Skin epidermis (tissue), 12 donors: ENCODE measurements around the gene PRKG1.
"Not testable (repeated sequence)": the region's sequence is repeated elsewhere in the genome, so short reads cannot be mapped to it uniquely, and the experiment has no call there.

ENCODE experiments used
- H3K27ac ChIP-seq, 21 experiments: fragments of 200-600 bp; sonication (generic) in 11 of 21; one replicate each; pipeline ENCODE4 v1.5.0; 2020; ENCODE audit warnings: mild to moderate bottlenecking in 3 of 21, inconsistent platforms in 2 of 21, moderate library complexity in 2 of 21
- H3K4me3 ChIP-seq, 7 experiments: fragments of 200-600 bp; sonication (generic) in 2 of 7; one replicate each; pipeline ENCODE4 v1.5.0; 2020; ENCODE audit warnings: inconsistent platforms in 2 of 7, mild to moderate bottlenecking in 2 of 7, moderate library complexity in 1 of 7

The PRKG1 gene

GRCh38 chr10:51748959-51749358 lies 674.7 kb downstream of the PRKG1 start:
- Histone ChIP-seq H3K4me3 (no peak overlapping the region), H3K27ac (no peak overlapping the region)

GRCh38 chr10:51758366-51758765 lies 684.1 kb downstream of the PRKG1 start:
- no peak overlapping the region for H3K4me3 ChIP-seq
- no peak overlapping the region for H3K27ac ChIP-seq

GRCh38 chr10:51758838-51759237 lies 684.6 kb downstream of the PRKG1 start:
- H3K27ac ChIP-seq, H3K4me3 ChIP-seq: not testable (repeated sequence)

GRCh38 chr10:51759896-51760534 lies 685.7 kb downstream of the PRKG1 start:
- Histone ChIP-seq H3K4me3 (no peak overlapping the region), H3K27ac (no peak overlapping the region)

GRCh38 chr10:51760864-51761640 lies 686.8 kb downstream of the PRKG1 start:
- no peak overlapping the region for H3K4me3 ChIP-seq
- H3K27ac ChIP-seq = no peak overlapping the region

GRCh38 chr10:51763746-51764145 lies 689.5 kb downstream of the PRKG1 start:
- H3K4me3 ChIP-seq = no peak overlapping the region
- no peak overlapping the region for H3K27ac ChIP-seq

GRCh38 chr10:51765284-51765971 lies 691.1 kb downstream of the PRKG1 start:
- H3K4me3 ChIP-seq = no peak overlapping the region
- no peak overlapping the region for H3K27ac ChIP-seq

- H3K27ac ChIP-seq = no peak overlapping the region
Observed at GRCh38 chr10:51766423-51767102, 692.3 kb downstream of the PRKG1 start.

GRCh38 chr10:51767103-51767763 lies 692.9 kb downstream of the PRKG1 start:
- Histone ChIP-seq H3K27ac (no peak overlapping the region), H3K4me3 (no peak overlapping the region)

More at GRCh38 chr10:51766423-51767102, 692.3 kb downstream of the PRKG1 start:
- no peak overlapping the region for H3K4me3 ChIP-seq

GRCh38 chr10:51768886-51769465 lies 694.7 kb downstream of the PRKG1 start:
- no peak overlapping the region for H3K27ac ChIP-seq
- H3K4me3 ChIP-seq = no peak overlapping the region

GRCh38 chr10:51770709-51771108 lies 696.4 kb downstream of the PRKG1 start:
- no peak overlapping the region for H3K4me3 ChIP-seq
- H3K27ac ChIP-seq = no peak overlapping the region

GRCh38 chr10:51772387-51772786 lies 698.1 kb downstream of the PRKG1 start:
- no peak overlapping the region for H3K27ac ChIP-seq
- no peak overlapping the region for H3K4me3 ChIP-seq

GRCh38 chr10:51773681-51774080 lies 699.4 kb downstream of the PRKG1 start:
- no peak overlapping the region for H3K4me3 ChIP-seq
- no peak overlapping the region for H3K27ac ChIP-seq

GRCh38 chr10:51783941-51784340 lies 709.7 kb downstream of the PRKG1 start:
- no peak overlapping the region for H3K4me3 ChIP-seq
- H3K27ac ChIP-seq = no peak overlapping the region

- Histone ChIP-seq H3K27ac (no peak overlapping the region), H3K4me3 (no peak overlapping the region)
Observed at GRCh38 chr10:51786016-51786683, 711.9 kb downstream of the PRKG1 start.

GRCh38 chr10:51786684-51787035 lies 712.4 kb downstream of the PRKG1 start:
- no peak overlapping the region for H3K4me3 ChIP-seq
- H3K27ac ChIP-seq = no peak overlapping the region

GRCh38 chr10:51788273-51788672 lies 714.0 kb downstream of the PRKG1 start:
- Histone ChIP-seq H3K27ac (no peak overlapping the region), H3K4me3 (no peak overlapping the region)

GRCh38 chr10:51789118-51789517 lies 714.8 kb downstream of the PRKG1 start:
- Histone ChIP-seq H3K27ac (no peak overlapping the region), H3K4me3 (no peak overlapping the region)

- Histone ChIP-seq H3K4me3 (no peak overlapping the region), H3K27ac (peak overlapping the region in 3 of 21 experiments; percentile 32 to 50 (median 36))
Observed at GRCh38 chr10:51789903-51790302, 715.6 kb downstream of the PRKG1 start.
